ENCODE results near the gene FCGR1A.
A peak's percentile ranks its signal among the peaks of the same experiment; 100 is the strongest.
"Not testable (repeated sequence)": the region's sequence is repeated elsewhere in the genome, so short reads cannot be mapped to it uniquely, and the experiment has no call there.

The FCGR1A gene

GRCh38 chr1:149778313-149778712 lies 4.2 kb upstream of the FCGR1A start:
- not testable (repeated sequence) for DNase-seq

GRCh38 chr1:149781413-149781984 lies 995 bp upstream of the FCGR1A start:
- not testable (repeated sequence) for DNase-seq

- DNase-seq = not testable (repeated sequence)
Observed at GRCh38 chr1:149783289-149783688, 795 bp downstream of the FCGR1A start.

GRCh38 chr1:149783868-149784267 lies 1.4 kb downstream of the FCGR1A start:
- DNase-seq = not testable (repeated sequence)

- DNase-seq = not testable (repeated sequence)
Observed at GRCh38 chr1:149787688-149788451, 5.4 kb downstream of the FCGR1A start.

- DNase-seq = peak in 1 of 2 experiments; percentile 68
Observed at GRCh38 chr1:149792502-149792901, 10.0 kb downstream of the FCGR1A start.

GRCh38 chr1:149792912-149793515 lies 10.5 kb downstream of the FCGR1A start:
- DNase-seq = peak; percentile 29 to 73

GRCh38 chr1:149793885-149794284 lies 11.4 kb downstream of the FCGR1A start:
- DNase-seq = not testable (repeated sequence)

GRCh38 chr1:149801628-149802027 lies 19.1 kb downstream of the FCGR1A start:
- DNase-seq = not testable (repeated sequence)

- not testable (repeated sequence) for DNase-seq
Observed at GRCh38 chr1:149804417-149805080, 22.1 kb downstream of the FCGR1A start.

- not testable (repeated sequence) for DNase-seq
Observed at GRCh38 chr1:149810697-149811405, 28.4 kb downstream of the FCGR1A start.

- not testable (repeated sequence) for DNase-seq
Observed at GRCh38 chr1:149811514-149811889, 29.0 kb downstream of the FCGR1A start.

- peak in 1 of 2 experiments; percentile 95 for DNase-seq
Observed at GRCh38 chr1:149811890-149812829, 29.7 kb downstream of the FCGR1A start.

- peak in 1 of 2 experiments; percentile 65 for DNase-seq
Observed at GRCh38 chr1:149812893-149813801, 30.7 kb downstream of the FCGR1A start.

- DNase-seq = not testable (repeated sequence)
Observed at GRCh38 chr1:149820387-149820786, 37.9 kb downstream of the FCGR1A start.

GRCh38 chr1:149826555-149826954 lies 44.1 kb downstream of the FCGR1A start:
- DNase-seq = not testable (repeated sequence)

GRCh38 chr1:149831764-149832315 lies 49.3 kb downstream of the FCGR1A start:
- not testable (repeated sequence) for DNase-seq

- not testable (repeated sequence) for DNase-seq
Observed at GRCh38 chr1:149832316-149833126, 50.0 kb downstream of the FCGR1A start.

- DNase-seq = not testable (repeated sequence)
Observed at GRCh38 chr1:149833144-149833543, 50.6 kb downstream of the FCGR1A start.
